ENCODE data around the gene ZNF677.
A peak's percentile ranks its signal among the peaks of the same experiment; 100 is the strongest.
"Not testable (repeated sequence)": the region's sequence is repeated elsewhere in the genome, so short reads cannot be mapped to it uniquely, and the experiment has no call there.

Gene ZNF677

GRCh38 chr19:53254411-53255341 is at the start of gene ZNF677:
Gene ZNF677 (minus strand): TSS chr19:53254873. CDS start chr19:53251550, 3,323 bp downstream.
- DNase-seq, result peak; percentile 24

DNA sequence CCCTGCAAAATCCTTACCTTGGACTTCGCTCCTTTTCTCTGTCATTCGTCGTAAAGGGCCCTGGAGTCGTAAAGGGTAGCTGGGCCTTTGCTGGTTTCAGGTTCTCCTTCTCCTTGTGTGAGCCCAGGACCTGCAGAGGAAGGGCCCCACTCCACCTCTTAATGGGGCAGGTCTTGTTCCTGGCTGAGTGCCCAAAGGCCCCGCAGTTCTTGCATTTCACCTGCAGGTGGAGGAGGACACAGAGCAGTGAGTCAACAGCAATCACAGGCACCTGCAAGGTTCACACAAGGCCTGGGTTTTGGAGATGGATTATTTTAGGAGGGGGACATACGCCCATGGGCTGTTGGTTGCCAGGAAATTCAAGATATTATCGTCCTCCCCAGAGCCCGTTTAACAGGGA is 46.7 kb upstream of the ZNF677 start:
- not testable (repeated sequence) for DNase-seq

DNA sequence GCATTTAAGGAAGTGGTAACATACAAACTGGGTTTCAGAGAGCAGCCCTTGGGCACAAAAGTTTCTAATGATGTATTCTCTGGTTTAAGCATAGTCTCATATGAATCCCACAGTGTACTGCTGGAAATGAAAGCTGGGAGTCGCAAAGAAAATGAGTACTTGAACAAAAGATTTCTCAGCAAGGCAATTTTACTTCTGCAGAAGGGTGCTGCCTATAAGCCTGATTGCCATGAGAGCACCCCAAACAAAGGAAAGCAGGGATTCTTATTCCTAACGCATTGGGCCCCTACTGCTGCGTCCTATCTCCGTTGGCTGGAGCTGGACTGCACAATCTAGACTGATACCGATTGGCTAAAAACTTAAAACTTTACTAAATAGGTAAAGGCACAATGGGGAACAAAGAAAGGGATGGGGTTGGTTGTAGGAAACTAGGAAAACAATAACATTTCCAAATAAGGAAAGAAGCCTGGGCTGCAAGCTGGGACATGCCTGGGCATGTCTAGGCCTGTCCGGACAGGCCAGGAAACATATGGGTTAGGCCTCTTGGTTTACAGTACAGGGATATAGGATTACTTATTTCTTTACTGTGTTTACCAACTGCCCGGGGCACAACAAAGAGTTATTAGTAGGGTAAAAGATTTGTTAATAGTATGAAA is 40.2 kb upstream of the ZNF677 start:
- no peak for DNase-seq

GRCh38 chr19:53290758-53291549 is 36.3 kb upstream of the ZNF677 start:
- no peak for DNase-seq

DNA sequence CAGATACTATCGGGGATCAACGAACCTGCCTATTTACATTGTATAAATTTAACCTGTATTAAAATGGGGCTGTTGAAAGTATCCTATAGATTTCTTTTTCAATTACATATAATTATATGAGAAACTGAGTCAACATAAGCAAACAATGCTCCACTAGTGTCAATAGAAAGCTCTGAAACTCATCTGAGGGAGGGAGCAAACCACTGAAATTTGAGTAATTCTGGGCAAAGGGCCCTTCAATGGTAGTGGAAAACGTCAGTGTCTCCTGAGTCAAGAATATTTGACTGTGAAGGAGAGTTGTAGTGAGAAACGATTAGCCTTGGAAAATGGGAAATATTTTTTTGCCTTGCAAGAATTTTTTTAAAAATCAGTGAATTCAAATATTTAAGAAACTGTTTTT is 30.4 kb upstream of the ZNF677 start:
- no peak for DNase-seq

GRCh38 chr19:53281947-53282346 is 27.3 kb upstream of the ZNF677 start:
- not testable (repeated sequence) for DNase-seq

DNA sequence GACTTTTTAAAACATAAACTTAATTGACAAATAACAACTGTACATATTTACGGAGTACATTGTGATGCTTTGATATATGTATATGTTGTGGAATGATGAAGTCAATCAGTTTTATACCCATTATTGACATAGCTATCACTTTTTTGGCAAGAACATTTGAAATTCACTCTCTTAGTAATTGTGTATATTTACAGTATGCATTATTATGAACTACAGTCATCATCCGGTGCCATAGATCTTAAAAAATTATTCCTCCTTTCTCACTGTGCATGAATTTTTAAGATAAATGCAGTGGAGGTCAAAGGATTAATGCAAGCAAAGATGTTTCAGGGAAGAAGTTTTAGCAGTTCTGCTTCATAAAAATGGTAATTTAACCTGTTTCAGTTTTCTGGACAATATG is 20.8 kb upstream of the ZNF677 start:
- no peak for DNase-seq

GRCh38 chr19:53272044-53272443 is 17.4 kb upstream of the ZNF677 start:
- DNase-seq, result no peak

DNA sequence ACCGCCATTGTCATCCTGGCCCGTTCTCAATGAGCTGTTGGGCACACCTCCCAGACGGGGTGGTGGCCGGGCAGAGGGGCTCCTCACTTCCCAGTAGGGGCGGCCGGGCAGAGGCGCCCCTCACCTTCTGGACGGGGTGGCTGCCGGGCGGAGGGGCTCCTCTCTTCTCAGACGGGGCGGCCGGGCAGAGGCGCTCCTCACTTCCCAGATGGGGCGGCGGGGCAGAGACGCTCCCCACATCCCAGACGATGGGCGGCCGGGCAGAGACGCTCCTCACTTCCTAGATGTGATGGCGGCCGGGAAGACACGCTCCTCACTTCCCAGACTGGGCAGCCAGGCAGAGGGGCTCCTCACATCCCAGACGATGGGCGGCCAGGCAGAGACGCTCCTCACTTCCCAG is 15.2 kb upstream of the ZNF677 start:
- not testable (repeated sequence) for DNase-seq

DNA sequence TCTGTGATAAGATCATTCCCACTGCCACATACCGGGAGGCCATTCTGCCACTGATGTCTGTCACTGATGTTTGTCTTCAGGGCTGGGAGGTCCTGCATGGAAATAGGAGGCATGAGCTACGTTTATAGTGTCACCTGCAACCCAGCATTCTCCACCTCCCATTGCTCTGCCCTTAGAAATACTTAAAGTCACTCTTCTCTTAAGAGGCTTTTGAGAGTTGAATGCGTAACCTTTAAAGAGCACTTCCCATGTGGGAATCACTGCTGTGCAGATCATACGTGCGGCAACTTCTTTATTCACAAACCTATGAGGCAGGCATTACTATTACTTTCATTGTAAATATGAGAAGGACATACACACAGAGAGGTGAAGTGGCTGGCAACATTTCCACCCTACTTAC is 12.9 kb upstream of the ZNF677 start, which contains the start of gene VN1R4:
VN1R4 (minus strand) TSS at position 101 of the 400 bp plus-strand sequence; CDS start at position 43, 58 bp downstream.
- DNase-seq, result not testable (repeated sequence)

- not testable (repeated sequence) for DNase-seq
Measured at GRCh38 chr19:53257715-53258342, 3.2 kb upstream of the ZNF677 start, which contains the start of gene VN1R2. Gene VN1R2 (plus strand): TSS chr19:53258292. CDS start chr19:53258376, 84 bp downstream.

DNA sequence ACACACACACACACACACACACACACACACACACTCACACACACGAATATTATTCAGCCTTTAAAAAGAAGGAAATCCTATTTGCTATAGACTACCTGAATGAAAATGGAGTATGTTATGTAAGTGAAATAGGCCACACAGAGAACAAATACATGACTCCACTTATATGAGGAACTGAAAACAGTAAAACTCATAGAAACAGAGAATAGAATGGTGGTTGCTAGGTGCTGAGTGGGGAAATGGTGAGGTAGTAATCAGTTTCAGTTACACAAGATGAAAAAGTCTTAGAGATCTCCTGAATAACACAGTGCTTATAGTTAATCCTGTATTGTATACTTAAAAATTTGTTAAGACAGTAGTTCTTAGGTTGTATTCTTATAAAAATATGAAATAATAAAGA is 8.2 kb downstream of the ZNF677 start:
- DNase-seq, result no peak

DNA sequence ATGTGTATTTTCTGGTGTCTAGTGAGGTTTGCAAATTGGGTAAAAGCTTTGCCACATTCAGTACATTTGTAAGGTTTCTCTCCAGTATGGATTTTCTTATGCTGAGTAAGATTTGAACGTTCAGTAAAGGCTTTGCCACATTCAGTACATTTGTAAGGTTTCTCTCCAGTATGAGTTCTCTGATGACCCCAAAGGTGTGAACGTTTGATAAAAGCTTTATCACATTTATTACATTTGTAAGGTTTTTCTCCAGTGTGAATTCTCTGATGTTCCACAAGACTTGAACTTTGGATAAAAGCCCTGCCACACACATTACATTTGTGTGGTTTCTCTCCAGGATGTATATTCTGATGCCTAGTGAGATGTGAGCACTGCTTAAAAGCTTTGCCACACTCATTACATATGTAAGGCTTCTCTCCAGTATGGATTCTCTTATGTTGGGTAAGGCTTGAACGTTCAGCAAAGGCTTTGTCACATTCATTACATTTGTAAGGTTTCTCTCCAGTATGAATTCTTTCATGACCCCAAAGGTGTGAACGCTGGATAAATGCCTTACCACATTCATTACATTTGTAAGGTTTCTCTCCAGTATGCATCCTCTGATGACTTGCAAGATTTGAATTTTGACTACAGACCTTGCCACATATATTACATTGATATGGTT is 17.4 kb downstream of the ZNF677 start:
- DNase-seq, result no peak

DNA sequence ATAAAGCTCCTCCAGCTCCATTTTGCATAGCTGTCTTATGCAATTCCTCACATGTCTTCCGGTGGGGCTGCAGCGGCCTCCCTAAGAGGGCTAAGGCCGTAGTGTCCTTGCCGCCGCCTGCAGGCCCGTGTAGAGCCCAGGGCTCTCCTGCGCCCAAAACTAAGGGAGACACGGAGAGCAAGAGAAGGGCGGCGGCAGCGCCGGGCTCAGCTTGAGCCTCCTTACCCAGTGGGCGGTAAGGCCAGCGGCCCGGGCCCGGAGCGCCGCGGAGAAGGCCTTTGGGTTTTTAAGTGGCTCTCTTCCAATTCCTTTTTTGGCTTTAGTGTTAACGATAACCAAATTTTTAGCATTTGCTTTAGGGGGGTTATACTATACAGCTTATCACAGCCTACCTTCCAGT is 30.1 kb downstream of the ZNF677 start:
- no peak for DNase-seq

DNA sequence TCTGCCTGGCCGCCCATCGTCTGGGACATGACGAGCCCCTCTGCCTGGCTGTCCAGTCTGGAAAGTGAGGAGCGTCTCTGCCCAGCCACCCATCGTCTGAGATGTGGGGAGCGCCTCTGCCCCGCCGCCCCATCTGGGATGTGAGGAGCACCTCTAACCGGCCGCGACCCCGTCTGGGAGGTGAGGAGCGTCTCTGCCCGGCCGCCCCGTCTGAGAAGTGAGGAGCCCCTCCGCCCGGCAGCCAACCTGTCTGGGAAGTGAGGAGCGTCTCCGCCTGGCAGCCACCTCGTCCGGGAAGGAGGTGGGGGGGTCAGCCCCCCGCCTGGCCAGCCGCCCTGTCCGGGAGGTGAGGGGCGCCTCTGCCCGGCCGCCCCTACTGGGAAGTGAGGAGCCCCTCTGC is 32.0 kb downstream of the ZNF677 start:
- not testable (repeated sequence) for DNase-seq

DNA sequence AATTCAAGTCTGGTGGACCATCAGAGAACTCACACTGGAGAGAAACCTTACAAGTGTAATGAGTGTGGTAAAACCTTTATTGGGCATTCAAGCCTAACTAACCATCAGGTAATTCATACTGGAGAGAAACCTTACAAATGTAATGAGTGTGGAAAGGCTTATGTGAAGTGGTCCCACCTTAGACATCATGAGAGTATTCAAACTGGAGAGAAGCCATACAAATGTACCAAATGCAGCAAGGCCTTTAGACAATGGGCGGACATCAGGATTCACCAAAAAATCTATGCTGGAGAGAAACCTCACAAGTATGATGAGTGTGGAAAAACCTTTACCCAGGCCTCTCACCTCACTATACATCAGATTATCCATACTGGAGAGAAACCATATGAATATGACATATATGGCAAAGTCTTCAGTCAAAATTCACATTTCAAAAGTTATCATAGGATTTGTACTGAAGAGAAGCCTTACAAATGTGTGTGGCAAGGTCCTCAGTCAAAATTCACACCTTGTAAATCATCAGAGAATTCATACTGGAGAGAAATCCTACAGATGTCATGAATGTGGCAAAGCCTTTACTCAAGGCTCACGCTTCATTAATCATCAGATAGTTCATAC is 41.9 kb downstream of the ZNF677 start:
- no peak for DNase-seq

DNA sequence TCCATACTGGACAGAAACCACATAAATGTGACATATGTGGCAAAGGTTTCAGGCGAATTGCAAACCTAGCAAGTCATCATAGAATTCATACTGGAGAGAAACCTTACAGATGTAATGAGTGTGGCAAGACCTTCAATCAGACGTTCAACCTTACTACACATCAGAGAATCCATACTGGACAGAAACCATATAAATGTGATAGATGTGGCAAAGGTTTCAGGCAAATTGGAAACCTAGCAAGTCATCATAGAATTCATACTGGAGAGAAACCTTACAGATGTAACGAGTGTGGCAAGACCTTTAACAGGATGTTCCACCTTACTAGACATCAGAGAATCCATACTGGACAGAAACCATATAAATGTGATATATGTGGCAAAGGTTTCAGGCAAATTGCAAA is 43.1 kb downstream of the ZNF677 start:
- DNase-seq, result not testable (repeated sequence)

DNA sequence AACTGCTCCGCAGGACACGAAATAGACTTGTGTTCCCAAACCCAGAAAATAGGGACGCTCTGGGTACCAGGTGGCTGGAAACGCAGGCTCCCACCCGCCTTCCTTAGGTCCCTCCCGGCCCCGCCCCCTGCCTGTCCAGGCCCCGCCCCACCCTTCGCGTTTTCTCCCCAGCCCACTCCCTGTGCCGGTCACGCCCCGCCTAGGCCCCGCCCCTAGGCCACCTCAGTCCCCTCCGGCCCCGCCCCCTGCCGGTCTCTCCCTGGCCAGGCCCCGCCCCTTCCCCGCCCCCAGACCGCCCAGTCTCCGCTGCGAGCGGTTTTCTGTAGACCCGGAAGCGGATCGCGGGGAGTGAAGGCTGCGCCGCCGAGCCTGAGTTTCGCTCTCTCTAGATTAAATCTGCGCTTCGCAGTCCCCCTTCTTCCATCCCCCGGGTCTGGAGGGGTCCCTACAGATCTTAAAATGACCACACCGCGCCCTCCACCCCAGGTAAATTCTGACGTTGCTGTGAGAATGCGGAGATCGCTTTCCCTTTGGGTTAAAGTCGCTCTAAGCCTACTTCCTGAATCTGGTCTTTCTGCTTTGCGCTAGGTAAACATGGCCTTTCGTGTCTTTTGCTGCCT is 57.8 kb downstream of the ZNF677 start:
- DNase-seq, result peak; percentile 20

- DNase-seq, result peak; percentile 18
Measured at GRCh38 chr19:53195265-53195903, 59.3 kb downstream of the ZNF677 start.

DNA sequence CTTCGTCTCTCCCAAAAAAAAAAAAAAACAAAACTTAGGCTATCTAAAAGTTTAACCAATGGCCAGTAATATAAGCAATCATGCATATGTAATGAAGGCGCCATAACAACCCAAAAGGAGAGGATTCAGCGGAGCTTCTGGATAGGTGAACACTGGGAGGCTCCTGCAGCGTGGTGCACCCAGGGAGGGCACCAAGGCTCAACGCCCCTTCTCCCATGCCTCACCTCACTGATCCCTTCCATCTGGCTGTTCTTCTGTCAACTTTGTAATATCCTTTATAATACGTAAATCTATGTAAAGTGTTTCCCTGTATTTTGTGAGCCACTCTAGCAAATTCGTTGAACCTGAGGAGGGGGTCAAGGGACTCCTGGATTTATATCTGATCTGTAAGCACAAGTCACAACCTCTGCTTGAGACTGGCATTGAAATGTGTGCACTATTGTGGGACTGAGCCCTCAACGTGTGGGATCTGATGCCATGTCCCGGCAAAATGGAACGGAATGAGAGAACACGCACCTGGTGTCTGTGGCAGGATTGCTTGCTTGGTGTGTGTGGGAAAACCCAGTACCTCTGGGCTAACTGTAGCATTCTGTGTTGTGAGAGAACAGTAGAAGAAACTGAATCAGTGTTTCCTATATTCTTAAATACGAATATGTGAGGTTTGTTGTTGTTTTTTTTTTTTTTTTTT is 61.0 kb downstream of the ZNF677 start:
- no peak for DNase-seq
